Bronchial epithelial cell (primary cell): ENCODE measurements around the gene ATP2B2. TPM values are rescaled to one million over a fixed set of nuclear protein-coding genes. Genes with fewer than 3 reads are reported as not detected.

Experiments used
- DNase-seq: peaks from one replicate; pipeline ENCODE4 v3.0.0-alpha.2; 2010; ENCODE audit warnings: low read depth
- FAIRE-seq: peaks from 2 replicates; lab custom pipeline; 2011; peaks lifted over from hg19 to GRCh38; lab: Jason Lieb, UNC
- H3K27me3 ChIP-seq: 2 replicates; pipeline ENCODE4 v1.5.1; 2011; ENCODE audit warnings: low read length; ENCODE audit not compliant: control insufficient read depth, insufficient read depth
- H3K36me3 ChIP-seq: 2 replicates; pipeline ENCODE4 v1.5.1; 2011; ENCODE audit warnings: low read length; ENCODE audit not compliant: control insufficient read depth, insufficient read depth
- H3K4me3 ChIP-seq: 2 replicates; pipeline ENCODE4 v1.5.1; 2011; ENCODE audit warnings: mild to moderate bottlenecking, low read depth, low read length, control low read depth
- CTCF ChIP-seq: IDR thresholded peaks from 2 replicates; pipeline ENCODE4 v1.5.1; 2011; ENCODE audit warnings: mild to moderate bottlenecking, moderate library complexity, low read length, control low read depth, inconsistent platforms; ENCODE audit not compliant: insufficient read depth, severe bottlenecking
- total RNA-seq: library from RNA; depleted of rRNA; stranded (reverse); fragments of >200 nt; gene quantifications from 2 replicates; pipeline ENCODE4 v1.2.1, GENCODE V29; 2014

The ATP2B2 gene
- total RNA-seq, 1 donor from 2014 or later = not detected

DNA sequence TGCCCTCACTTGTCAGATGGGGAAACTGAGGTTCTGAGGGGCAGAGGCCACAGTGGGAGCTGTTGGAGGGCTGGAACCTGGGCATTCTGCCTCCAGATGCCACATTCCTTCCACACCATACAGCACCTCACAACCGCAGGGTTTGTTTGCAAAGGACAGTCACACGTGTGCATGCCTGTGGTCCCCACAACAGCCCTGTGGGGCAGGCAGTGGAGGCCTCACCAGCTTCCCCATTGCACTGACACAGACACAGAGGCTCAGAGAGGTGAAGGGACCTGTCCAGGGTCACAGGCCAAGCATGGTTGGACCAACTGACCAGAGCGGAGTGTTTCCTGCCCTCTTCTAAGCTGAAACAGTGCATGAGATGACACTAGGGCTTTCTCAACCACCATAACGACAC is 109.3 kb downstream of the ATP2B2 start:
- Histone ChIP-seq H3K27me3 (peaks cover 5% of the 10 kb centered on the region), H3K4me3 (no peak overlapping the region), H3K36me3 (no peaks in the 10 kb centered on the region)
- FAIRE-seq (peak; percentile 18), DNase-seq (no peak)
- no peak for TF ChIP-seq CTCF

DNA sequence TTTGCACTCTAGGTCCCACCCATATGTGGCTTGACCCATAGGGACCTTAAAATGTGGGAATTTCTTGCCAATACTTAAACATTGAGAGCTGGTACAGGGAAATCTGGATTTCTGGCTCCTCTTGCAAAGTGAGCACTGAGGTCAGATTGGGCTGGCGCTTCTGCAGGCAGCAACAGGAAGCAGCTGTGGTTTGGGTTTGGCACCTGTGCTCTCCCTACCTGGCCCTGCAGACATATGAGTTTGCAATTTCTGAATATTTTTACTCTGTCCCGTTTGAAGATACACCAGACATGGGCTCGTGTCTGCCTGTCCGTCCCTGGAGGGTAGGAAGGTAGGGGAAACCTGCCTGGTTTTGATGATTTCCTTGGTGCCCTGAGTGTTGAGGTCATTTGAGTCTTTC is 109.7 kb downstream of the ATP2B2 start:
- Histone ChIP-seq H3K4me3 (no peak overlapping the region), H3K36me3 (no peaks in the 10 kb centered on the region), H3K27me3 (peaks cover 5% of the 10 kb centered on the region)
- no peak for TF ChIP-seq CTCF
- peak; percentile 13 for FAIRE-seq
- DNase-seq = peak; percentile 12

DNA sequence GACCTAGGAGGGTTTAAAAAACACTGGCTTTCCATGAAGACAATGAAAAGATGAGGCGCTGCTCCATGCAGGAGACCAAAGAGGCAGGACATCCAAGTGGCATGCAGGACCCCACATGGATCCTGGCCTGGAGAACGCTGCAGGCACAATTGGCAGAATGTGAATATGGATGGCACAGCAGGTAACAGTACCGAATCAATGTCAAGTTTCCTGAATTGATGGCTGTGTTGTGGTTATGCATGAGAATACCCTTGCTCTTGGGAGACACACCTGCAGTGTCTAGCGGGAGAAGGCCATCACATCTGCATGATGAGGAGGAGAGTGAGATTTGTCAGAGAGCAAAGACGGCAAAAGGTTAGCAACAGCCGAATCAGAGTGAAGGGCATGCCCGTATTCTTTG is 110.2 kb downstream of the ATP2B2 start:
- H3K27me3 ChIP-seq = peaks cover 5% of the 10 kb centered on the region
- TF ChIP-seq CTCF = no peak
- no peak overlapping the region for H3K4me3 ChIP-seq
- FAIRE-seq = no peak
- H3K36me3 ChIP-seq = no peaks in the 10 kb centered on the region
- no peak for DNase-seq

DNA sequence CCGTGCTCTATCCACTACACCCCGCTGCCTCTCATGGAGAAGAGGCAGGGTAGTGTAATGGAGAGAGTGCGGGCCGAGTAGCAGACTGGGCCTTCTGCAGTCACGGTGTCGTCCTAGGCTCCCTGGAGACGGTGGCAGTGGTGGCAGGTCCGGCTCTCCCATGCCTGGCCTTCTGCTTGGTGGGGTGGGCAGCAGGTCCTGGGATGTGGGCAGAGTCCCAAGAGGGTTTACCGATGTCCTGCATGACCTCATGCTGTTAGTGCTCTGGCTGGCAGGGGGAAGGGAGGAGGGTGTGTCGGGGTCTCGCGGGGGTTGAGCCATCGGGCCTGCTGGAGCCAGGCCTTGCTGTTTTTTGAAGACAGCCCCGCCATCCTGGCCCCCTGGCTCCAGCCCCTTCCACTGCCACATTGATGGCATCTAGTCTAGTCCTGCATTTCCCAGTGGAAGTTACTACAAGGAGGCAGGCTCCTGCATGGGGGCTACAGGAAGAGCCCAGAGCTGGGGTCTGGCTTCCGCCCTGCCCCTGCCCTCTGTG is 110.8 kb downstream of the ATP2B2 start:
- no peak for DNase-seq
- no peak for TF ChIP-seq CTCF
- peaks cover 5% of the 10 kb centered on the region for H3K27me3 ChIP-seq
- H3K36me3 ChIP-seq = no peaks in the 10 kb centered on the region
- no peak overlapping the region for H3K4me3 ChIP-seq
- FAIRE-seq = no peak

DNA sequence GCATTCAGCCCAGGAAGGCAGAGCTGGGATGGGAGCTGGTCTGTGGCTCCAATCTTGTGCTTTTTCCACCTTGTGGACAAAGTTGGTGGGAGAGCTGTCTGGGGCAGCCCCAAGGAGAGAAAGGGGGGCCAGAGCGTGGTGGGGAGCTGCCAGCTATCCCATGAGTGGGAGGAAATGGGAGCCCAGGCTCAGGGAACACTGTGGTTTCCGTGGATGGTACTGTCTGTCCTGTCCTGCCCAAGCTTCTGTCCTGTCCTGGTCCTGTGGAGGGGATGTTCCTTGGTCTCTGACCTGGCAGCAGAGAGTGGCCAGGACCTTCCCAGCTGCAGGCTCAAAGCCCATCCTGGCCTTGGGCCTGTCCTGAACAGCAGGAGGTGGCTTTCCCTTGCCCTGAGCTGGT is 111.9 kb downstream of the ATP2B2 start:
- DNase-seq = no peak

More for the DNA sequence above, 111.9 kb downstream of the ATP2B2 start:
- TF ChIP-seq CTCF = no peak
- Histone ChIP-seq H3K27me3 (peaks cover 5% of the 10 kb centered on the region), H3K4me3 (no peak overlapping the region), H3K36me3 (no peaks in the 10 kb centered on the region)
- FAIRE-seq = no peak
